Measurements from ENCODE around the gene POC1B. TPM values are rescaled to one million over a fixed set of nuclear protein-coding genes. Genes with fewer than 3 reads are reported as not detected.
A peak's percentile ranks its signal among the peaks of the same experiment; 100 is the strongest.

The POC1B gene
- total RNA-seq, 1 experiment from 2014 or later, result 6.9 TPM

DNA sequence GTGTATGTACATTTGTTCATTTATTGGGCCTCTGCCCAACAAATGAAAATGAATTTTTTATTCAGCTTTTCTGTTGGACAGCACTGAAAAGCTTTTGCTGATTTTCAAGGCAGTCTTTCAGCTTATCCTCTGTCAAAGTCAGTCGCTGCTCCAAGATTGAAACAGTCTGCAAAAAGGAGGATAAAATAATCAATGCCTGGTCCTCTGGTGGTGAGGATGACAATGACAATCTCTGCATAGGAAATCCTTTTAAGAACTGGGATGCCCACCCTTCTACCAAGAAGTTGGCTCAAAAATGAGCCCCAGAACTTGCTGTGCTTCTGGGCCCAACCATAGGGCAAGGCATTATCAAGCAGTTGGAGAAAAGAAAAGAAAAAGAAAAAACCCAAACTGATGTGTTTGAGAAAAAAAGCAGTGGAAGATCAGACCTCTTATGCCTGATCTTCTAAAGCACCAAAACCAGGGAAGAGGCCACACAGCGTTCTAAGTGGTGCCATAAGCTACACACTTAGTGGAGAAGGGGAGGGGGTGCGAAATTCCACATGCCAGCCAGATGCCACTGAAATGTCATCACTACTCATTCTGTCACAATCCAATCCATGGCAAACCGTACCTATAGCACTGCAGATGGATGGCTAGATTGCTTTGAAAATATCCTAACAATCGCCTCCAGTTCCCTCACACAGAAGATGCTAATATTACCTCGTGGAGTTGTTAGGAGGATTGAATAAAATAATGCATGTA is 104.6 kb downstream of the POC1B start:
- DNase-seq, result no peak

DNA sequence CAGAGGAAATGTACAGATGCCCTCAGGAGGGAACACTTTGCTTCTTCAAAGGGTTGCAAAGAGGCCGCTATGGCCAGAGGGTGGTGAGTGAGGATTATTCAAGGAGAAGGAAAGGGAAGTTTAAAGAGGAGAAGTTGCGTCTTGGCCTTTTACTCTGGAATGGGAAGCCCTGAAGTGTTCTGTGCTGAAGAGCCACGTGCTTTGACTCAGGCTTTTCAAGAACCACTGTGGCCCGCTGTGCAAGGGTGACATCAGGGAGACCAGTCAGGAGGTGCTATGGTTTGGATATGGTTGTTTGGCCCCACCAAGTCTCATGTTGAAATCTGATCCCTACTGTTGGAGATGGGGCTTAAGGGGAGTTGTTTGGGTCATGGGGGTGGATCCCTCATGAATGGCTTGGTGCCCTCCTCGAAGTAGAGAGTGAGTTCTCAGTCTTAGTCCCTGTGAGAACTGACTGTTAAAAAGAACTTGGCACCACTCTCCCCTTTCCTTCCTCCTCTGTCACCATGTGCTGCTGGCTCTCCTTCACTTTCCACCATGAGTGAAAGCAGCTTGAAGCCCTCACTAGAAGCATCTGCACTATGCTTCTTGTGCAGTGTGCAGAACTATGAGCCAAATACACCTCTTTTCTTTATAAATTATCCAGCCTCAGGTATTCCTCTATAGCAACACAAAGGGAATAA is 107.5 kb downstream of the POC1B start:
- Histone ChIP-seq H3K36me3 (no peaks in the 10 kb centered on the region), H3K27me3 (no peaks in the 10 kb centered on the region), H3K4me3 (no peak overlapping the region), H3K9me3 (no peaks in the 10 kb centered on the region)
- no peak for DNase-seq

More for the DNA sequence above, 104.6 kb downstream of the POC1B start:
- no peaks in the 10 kb centered on the region for H3K9me3 ChIP-seq
- H3K27me3 ChIP-seq, result no peaks in the 10 kb centered on the region
- H3K36me3 ChIP-seq, result no peaks in the 10 kb centered on the region
- no peak overlapping the region for H3K4me3 ChIP-seq

DNA sequence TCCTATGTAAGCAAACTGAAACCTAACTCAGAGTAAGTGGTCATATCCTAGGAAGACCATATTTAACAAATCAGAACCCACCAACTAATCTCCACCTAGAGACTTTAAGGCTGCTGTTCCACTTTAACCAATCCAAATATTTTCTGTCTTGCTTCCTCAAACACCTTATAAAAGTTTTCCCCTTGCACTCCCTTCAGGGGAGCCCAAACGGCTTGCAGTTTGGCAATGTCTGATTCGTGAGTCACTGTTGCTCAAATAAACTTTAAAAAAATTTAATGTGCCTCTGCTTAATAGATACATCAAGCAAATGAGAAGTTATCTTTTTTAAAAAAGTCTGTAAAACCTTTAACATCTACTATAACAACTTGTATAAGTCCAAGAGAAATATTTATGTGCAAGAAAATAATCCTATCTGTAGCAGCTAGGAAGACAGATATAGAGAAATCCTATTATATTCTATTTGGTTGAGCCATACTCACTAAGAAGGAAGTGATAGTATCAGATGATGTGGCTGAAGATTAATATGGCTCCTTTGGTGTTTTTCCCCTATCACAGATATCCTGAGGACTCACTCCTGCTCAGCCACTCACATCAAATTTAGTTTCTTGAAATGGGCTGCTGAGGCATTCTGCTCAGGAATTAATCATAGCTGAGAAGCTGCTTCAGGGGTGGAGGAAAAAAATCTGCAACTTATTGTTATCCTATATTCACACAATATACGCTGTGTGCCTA is 108.4 kb downstream of the POC1B start:
- Histone ChIP-seq H3K27me3 (no peaks in the 10 kb centered on the region), H3K4me3 (no peak overlapping the region), H3K9me3 (no peaks in the 10 kb centered on the region), H3K36me3 (no peaks in the 10 kb centered on the region)
- DNase-seq, result peak; percentile 27

DNA sequence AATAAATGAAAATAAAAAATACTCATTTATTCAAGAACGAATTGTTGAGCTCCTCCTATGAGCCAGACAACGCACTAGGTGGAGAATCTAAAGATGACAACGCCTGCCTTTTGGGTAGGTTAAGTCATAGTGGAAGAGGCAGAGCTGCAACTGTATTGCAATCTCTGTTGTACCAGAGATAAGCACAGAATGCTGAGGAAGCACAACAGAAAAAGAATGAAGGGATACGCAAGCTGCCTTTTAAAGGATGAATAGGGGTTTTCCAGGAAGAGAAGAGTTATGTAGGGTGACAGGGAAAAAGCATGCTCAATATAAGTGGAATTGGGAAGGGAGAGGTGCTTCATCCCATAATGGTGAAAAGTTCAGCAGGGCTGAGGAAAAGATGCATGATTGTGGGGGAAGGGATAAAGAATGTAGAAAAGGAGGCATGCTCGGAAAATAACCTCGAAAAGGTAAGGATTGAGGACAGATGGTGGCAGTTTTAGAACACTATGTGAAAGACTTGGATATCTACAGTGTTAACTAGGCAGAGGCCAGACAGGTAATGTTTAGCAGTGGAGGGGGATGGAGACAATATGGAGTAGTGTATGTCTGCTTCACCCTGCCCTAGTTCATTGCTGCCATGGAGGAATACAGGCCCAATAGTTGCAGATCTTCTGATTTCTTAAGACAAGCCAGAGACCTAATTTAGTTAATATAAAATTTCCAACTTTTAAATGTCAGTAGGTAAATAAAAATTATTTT is 109.6 kb downstream of the POC1B start:
- H3K9me3 ChIP-seq, result no peaks in the 10 kb centered on the region
- no peaks in the 10 kb centered on the region for H3K27me3 ChIP-seq
- H3K4me3 ChIP-seq, result no peak overlapping the region
- H3K36me3 ChIP-seq, result no peaks in the 10 kb centered on the region
- no peak for DNase-seq

DNA sequence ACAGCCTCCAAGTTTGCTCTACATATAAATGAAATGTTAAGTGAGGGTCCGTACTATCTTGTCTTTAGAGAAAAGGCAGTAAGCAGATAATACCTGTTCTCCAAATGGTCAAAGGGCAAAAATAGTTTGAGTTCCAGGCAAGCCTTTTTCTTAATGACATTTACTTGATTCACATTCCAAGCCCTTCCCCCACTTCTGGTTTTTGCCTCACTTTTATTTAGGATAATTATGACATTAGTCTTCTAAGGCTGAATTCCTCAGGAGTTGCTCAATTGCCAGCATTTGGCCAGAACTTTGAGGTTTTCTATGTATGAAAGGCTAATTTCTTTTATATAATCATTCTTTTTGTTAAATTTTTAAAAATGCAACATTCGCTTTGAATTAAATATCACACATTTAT is 111.0 kb downstream of the POC1B start:
- no peaks in the 10 kb centered on the region for H3K9me3 ChIP-seq
- H3K36me3 ChIP-seq, result no peaks in the 10 kb centered on the region
- DNase-seq, result no peak
- no peak overlapping the region for H3K4me3 ChIP-seq
- no peaks in the 10 kb centered on the region for H3K27me3 ChIP-seq

DNA sequence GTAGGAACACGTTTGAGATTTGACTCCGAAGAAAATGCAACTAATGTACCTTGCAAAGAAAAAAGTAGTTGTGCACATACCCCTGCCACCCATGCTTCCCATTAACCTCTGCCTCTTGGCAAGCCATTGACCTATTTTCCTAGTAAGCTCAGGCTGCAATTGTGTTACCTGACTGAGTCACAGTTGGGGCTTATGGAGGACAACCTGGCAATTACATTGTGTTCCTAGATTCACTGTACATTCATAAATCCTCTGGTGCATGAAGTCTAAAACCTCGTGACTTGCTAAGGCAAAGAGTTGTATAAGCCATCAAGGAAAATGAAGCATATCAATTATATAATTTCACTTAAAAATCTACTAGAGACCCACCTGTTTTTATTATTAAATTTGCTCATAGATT is 111.5 kb downstream of the POC1B start:
- no peaks in the 10 kb centered on the region for H3K36me3 ChIP-seq
- H3K4me3 ChIP-seq, result no peak overlapping the region
- H3K9me3 ChIP-seq, result no peaks in the 10 kb centered on the region
- no peak for DNase-seq
- no peaks in the 10 kb centered on the region for H3K27me3 ChIP-seq

DNA sequence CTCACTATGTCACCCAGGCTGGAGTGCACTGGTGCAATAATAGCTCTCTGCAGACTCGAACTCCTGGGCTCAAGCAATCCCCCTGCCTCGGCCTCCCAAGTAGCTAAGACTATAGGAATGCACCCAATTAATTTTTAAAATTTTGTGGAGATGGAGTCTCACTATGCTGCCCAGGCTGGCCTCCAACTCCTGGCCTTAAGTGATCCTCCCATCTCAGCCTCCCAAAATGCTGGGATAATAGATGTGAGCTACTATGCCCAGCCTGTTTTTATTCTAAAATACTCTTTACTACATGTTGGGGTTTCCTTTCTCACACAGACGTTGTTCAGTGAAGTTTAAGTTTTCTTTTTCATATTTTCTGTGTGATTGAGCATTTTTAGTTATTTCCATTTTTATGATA is 112.6 kb downstream of the POC1B start:
- no peaks in the 10 kb centered on the region for H3K9me3 ChIP-seq
- no peak overlapping the region for H3K4me3 ChIP-seq
- H3K36me3 ChIP-seq, result no peaks in the 10 kb centered on the region
- DNase-seq, result no peak
- H3K27me3 ChIP-seq, result no peaks in the 10 kb centered on the region

DNA sequence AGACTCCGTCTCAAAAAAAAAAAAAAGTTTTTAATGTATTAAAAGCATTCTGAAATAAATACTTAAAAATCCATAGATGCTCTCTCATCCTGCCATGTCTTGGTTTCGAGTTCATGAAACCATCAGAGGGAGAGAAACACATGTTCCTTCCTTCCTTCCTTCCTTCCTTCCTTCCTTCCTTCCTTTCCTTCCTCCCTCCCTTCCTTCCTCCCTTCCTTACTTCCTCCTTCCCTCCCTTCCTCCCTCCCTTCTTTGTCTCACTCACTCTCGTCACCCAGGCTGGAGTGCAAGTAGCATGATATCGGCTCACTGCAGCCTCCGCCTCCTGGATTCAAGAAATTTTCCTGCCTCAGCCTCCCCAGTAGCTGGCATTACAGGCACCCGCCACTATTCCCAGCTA is 113.2 kb downstream of the POC1B start:
- DNase-seq, result no peak
- no peak overlapping the region for H3K4me3 ChIP-seq
- no peaks in the 10 kb centered on the region for H3K36me3 ChIP-seq
- no peaks in the 10 kb centered on the region for H3K27me3 ChIP-seq
- H3K9me3 ChIP-seq, result no peaks in the 10 kb centered on the region

DNA sequence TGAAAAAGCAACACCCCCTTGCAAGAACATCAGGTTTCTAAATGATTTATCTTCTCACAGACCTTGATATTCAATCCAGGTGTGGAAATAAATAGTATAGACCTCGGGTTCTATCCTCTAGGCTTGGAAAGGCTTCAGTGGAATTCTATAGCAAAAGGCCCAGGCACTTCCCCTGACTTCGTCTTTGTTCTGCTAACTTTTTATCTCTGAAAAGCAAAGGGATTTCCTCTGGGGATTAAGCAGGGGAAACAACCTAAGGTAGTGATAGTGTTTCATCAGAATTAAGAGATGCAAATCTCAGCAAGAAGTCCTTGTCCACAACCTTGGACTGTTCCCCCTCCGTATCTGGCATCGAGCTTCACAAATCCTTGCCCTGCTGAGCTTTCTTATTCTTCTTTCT is 114.0 kb downstream of the POC1B start:
- H3K27me3 ChIP-seq, result no peaks in the 10 kb centered on the region
- DNase-seq, result no peak
- no peaks in the 10 kb centered on the region for H3K9me3 ChIP-seq
- H3K4me3 ChIP-seq, result no peak overlapping the region
- no peaks in the 10 kb centered on the region for H3K36me3 ChIP-seq

DNA sequence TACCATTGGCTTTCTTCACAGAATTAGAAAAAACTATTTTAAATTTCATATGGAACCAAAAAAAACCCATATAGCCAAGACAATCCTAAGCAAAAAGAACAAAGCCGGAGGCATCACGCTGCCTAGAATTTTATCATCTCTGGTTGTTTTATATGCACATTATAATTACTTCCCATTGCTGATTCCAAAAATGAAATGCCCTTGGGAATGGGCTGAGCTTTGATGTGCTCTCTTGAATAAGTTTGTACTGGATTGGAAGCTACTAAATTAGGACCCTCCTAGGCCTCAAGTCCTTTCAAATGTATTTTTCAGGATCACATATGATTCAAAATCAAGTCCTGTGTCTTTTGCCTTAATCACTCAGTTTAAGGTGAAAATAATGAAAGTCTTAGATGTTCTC is 114.6 kb downstream of the POC1B start:
- DNase-seq, result no peak
- no peak overlapping the region for H3K4me3 ChIP-seq
- H3K36me3 ChIP-seq, result no peaks in the 10 kb centered on the region
- H3K27me3 ChIP-seq, result no peaks in the 10 kb centered on the region
- H3K9me3 ChIP-seq, result no peaks in the 10 kb centered on the region

DNA sequence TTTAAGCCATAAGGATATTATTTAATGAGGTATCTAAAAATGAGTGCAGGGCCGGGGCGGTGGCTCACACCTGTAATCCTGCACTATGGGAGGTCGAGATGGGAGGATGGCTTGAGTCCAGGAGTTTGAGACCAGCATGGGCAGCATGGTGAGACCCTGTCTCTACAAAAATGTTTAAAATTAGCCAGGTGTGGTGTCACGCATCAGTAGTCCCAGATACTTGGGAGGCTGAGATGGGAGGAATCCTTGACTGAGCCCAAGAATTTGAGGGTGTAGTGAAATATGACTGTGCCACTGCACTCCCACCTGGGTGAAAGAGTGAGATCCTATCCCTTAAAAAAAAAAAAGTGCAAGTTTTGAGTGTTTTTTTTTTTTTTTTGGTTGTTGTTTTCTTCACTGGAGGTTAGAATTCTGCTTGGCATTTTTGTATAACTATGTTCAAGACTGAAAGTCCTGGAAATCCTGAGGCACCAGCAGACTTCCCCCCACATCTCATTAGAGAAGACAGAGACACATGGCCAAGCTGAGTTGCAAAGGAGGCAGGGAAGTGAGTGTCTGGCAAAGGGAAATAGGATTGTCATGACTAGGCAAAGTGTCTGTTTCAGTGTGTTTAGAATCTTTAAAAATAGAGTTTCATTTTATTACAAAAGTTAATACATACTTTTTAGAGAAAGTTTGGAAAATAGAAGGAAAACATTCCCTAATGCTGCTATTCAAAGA is 120.1 kb downstream of the POC1B start:
- no peaks in the 10 kb centered on the region for H3K27me3 ChIP-seq
- H3K36me3 ChIP-seq, result no peaks in the 10 kb centered on the region
- no peaks in the 10 kb centered on the region for H3K9me3 ChIP-seq
- H3K4me3 ChIP-seq, result no peak overlapping the region
- no peak for DNase-seq

DNA sequence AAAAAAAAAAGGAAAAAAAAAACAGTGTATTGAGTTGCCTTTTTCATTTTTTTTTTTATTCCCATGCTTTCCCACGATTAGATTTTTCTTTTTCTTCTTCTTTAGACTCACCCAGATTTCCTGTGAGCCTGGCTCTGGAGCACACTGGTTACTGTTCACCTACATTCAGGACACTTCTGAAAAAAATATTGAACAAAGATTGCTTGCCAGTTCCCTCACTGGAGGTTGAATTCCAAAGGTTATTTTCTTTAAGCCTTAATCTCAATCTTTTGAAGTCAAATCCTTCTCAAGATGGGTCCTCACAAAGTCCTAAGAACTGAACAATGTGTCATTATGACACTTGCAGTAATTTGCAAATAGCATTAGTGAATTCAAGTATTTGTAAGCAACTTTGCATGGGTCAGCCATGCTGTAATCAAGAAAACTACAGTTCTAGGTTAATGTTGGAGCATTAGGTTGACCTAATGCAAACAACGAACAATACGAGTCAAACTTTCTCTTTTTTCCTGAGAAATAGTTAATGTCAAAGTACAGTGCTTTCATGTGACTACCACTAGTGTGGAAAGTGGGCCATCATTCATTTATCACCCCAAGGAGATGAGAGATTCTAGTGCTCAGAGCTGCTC is 124.3 kb downstream of the POC1B start:
- Histone ChIP-seq H3K4me3 (no peak overlapping the region), H3K9me3 (no peaks in the 10 kb centered on the region), H3K36me3 (no peaks in the 10 kb centered on the region), H3K27me3 (no peaks in the 10 kb centered on the region)
- no peak for DNase-seq

DNA sequence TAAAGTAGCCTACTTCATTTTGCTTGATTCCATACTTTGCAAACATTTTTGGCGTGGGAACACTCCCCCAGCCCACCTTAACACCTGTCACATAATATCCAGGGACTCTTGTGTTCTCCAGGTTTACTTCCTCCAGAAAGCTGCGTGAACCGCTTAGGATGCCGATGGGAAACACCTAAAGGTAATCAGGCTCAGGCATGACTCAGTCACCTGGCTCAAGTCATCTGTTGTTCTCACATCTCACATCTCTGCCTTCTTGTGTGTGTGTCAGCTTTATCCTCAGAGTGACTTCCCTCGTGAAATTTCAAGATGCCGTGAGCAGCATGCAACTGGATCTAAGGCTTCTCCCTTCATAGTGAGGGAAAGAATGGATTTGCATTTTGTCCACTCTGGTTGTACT is 125.4 kb downstream of the POC1B start:
- Histone ChIP-seq H3K27me3 (no peaks in the 10 kb centered on the region), H3K9me3 (no peaks in the 10 kb centered on the region), H3K4me3 (no peak overlapping the region), H3K36me3 (no peaks in the 10 kb centered on the region)
- no peak for DNase-seq

DNA sequence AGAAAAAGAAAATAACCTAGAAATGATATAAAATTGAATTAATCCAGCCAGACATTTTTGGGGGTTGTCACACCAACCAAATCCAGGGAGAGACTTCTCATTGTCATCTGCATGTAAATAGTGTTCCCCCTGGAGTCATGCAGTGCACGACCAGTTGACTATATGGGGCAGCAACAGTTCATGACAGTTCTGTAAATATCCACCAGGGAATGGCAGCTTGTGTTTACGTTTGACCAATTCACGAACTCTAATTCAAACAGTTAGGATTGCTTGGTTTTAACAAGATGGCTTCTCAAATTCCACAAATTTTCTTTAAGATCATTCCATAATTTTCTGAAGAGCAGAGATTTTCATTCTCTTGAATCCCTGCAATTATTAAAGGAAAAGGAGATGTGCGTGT is 130.1 kb downstream of the POC1B start:
- Histone ChIP-seq H3K4me3 (no peak overlapping the region), H3K9me3 (no peaks in the 10 kb centered on the region), H3K36me3 (no peaks in the 10 kb centered on the region), H3K27me3 (no peaks in the 10 kb centered on the region)
- DNase-seq, result no peak

DNA sequence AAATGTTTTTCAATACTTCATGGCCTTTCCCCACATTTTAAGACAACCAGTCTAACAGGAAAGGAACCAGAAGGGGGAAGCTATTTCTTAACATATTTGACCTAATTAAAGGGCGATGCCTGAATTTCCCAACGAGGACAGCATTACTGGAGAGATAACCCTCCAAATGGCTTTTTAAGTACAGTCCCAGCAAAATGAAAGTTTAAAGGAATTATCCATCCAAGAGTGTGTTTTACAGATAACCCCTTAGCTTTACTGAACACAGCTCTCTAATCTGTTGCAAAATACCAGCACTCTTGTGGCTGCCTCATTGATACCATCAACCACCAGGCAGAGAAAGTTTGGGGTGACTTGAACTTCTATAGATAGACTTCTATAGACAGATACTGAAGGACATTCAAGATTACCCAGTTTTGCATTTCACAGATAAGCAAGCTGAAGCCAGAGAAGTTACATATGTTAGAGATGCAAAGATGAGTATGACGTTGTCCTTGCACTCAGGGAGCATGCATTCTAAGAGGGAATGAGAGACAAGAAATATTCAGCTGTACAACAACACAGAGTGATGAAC is 132.2 kb downstream of the POC1B start:
- no peak overlapping the region for H3K4me3 ChIP-seq
- H3K27me3 ChIP-seq, result no peaks in the 10 kb centered on the region
- H3K36me3 ChIP-seq, result no peaks in the 10 kb centered on the region
- H3K9me3 ChIP-seq, result no peaks in the 10 kb centered on the region
- no peak for DNase-seq

DNA sequence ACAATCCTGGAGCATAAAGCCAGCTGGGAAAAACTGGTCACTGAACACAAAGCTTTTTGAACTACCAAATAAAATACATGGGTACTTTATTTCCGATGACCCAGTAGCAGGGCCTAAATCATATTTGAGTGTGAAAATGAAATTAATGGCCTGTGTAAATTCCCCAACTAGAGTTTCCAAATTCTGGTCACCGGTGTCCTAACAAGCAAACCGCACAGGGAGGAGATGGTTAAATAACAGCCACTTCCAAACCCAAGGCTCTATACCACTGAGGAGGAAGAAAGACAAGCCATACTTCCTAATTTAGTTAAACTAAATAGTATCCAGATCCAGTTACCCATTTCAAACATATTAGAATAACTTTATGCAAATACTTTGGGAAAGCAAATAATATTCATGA is 133.5 kb downstream of the POC1B start:
- H3K4me3 ChIP-seq, result no peak overlapping the region
- DNase-seq, result no peak
- no peaks in the 10 kb centered on the region for H3K36me3 ChIP-seq
- no peaks in the 10 kb centered on the region for H3K9me3 ChIP-seq
- no peaks in the 10 kb centered on the region for H3K27me3 ChIP-seq

Measured in MG63 (cell line).